DMS79 (cell line): ENCODE data around the gene LRRC42.
"Not testable (repeated sequence)": the region's sequence is repeated elsewhere in the genome, so short reads cannot be mapped to it uniquely, and the experiment has no call there.

Source experiments
- DNase-seq: peaks from one replicate; lab custom pipeline; 2025; lab: John Stamatoyannopoulos, UW

Gene LRRC42

GRCh38 chr1:53967409-53968124 is 21.4 kb downstream of the LRRC42 start:
- DNase-seq = no peak

GRCh38 chr1:53968125-53968513 is 22.0 kb downstream of the LRRC42 start:
- no peak for DNase-seq

GRCh38 chr1:53969323-53969722 is 23.2 kb downstream of the LRRC42 start:
- DNase-seq = not testable (repeated sequence)

GRCh38 chr1:53971718-53972117 is 25.6 kb downstream of the LRRC42 start:
- DNase-seq = no peak

- no peak for DNase-seq
These were observed 29.7 kb downstream of the LRRC42 start for GRCh38 chr1:53975861-53976260.

GRCh38 chr1:53979712-53980450 is 33.7 kb downstream of the LRRC42 start:
- no peak for DNase-seq

GRCh38 chr1:53981220-53981619 is 35.1 kb downstream of the LRRC42 start:
- DNase-seq = no peak

- no peak for DNase-seq
These were observed 36.0 kb downstream of the LRRC42 start for GRCh38 chr1:53982034-53982762.

- DNase-seq = no peak
These were observed 36.6 kb downstream of the LRRC42 start for GRCh38 chr1:53982763-53983104.

GRCh38 chr1:53984726-53985125 is 38.6 kb downstream of the LRRC42 start:
- DNase-seq = no peak

- DNase-seq = no peak
These were observed 40.3 kb downstream of the LRRC42 start for GRCh38 chr1:53986458-53986857.

- DNase-seq = no peak
These were observed 41.7 kb downstream of the LRRC42 start for GRCh38 chr1:53987880-53988279.

- DNase-seq = no peak
These were observed 46.1 kb downstream of the LRRC42 start for GRCh38 chr1:53992085-53992874.

GRCh38 chr1:53994516-53994915 is 48.4 kb downstream of the LRRC42 start:
- not testable (repeated sequence) for DNase-seq

GRCh38 chr1:53995683-53996082 is 49.5 kb downstream of the LRRC42 start:
- DNase-seq = no peak

- no peak for DNase-seq
These were observed 52.1 kb downstream of the LRRC42 start for GRCh38 chr1:53998223-53998622.

- no peak for DNase-seq
These were observed 53.8 kb downstream of the LRRC42 start for GRCh38 chr1:53999920-54000319.

- DNase-seq = peak; percentile 34
These were observed 55.4 kb downstream of the LRRC42 start for GRCh38 chr1:54001591-54001990.

- DNase-seq = no peak
These were observed 56.5 kb downstream of the LRRC42 start for GRCh38 chr1:54002544-54003248.

- no peak for DNase-seq
These were observed 57.1 kb downstream of the LRRC42 start for GRCh38 chr1:54003249-54003646.

GRCh38 chr1:54003750-54004480 is 57.8 kb downstream of the LRRC42 start:
- not testable (repeated sequence) for DNase-seq
